T-helper 17 cell (primary cell): Measurements from ENCODE around the gene FGF1. TPM values are rescaled to one million over a fixed set of nuclear protein-coding genes. Genes with fewer than 3 reads are reported as not detected.
"Not testable (repeated sequence)": the region's sequence is repeated elsewhere in the genome, so short reads cannot be mapped to it uniquely, and the experiment has no call there.

Experiments
- ATAC-seq: fragments of 150-1000 bp; cut with Tn5 transposase; 2 replicates; pipeline ENCODE4 v1.10.0; 2021; ENCODE audit warnings: mild to moderate bottlenecking, moderate library complexity
- DNase-seq, 3 donors: peaks; one replicate each; pipeline versions ENCODE4 v3.0.0 to v3.0.0-alpha.2; 2020 to 2021
- H3K9me3 ChIP-seq: one replicate; pipeline ENCODE4 v1.7.0; 2013; ENCODE audit warnings: low read length, mild to moderate bottlenecking; ENCODE audit not compliant: control insufficient read depth, poor library complexity, severe bottlenecking
- H3K27ac Mint-ChIP-seq: one replicate; pipeline ENCODE4 v1.8.0; 2022; ENCODE audit warnings: mild to moderate bottlenecking, moderate library complexity, mixed read lengths
- H3K27me3 Mint-ChIP-seq: one replicate; pipeline ENCODE4 v1.8.0; 2022; ENCODE audit warnings: mixed read lengths
- H3K36me3 Mint-ChIP-seq: one replicate; pipeline ENCODE4 v1.8.0; 2022; ENCODE audit warnings: low read depth, mixed read lengths
- H3K4me1 Mint-ChIP-seq: one replicate; pipeline ENCODE4 v1.8.0; 2022; ENCODE audit warnings: mild to moderate bottlenecking, mixed read lengths
- H3K4me3 Mint-ChIP-seq: one replicate; pipeline ENCODE4 v1.8.0; 2022; ENCODE audit warnings: mild to moderate bottlenecking, moderate library complexity, mixed read lengths
- total RNA-seq, 4 donors: library from RNA in 2 of 4; stranded (reverse) in 2 of 4; gene quantifications; one replicate each; pipeline ENCODE4 v1.2.3 and lab custom pipeline; 2022 to 2026

FGF1 gene
- total RNA-seq, 2 donors from 2014 or later = not detected

GRCh38 chr5:142657446-142657845 is 28.4 kb downstream of the FGF1 start:
- ATAC-seq = no peak

DNA sequence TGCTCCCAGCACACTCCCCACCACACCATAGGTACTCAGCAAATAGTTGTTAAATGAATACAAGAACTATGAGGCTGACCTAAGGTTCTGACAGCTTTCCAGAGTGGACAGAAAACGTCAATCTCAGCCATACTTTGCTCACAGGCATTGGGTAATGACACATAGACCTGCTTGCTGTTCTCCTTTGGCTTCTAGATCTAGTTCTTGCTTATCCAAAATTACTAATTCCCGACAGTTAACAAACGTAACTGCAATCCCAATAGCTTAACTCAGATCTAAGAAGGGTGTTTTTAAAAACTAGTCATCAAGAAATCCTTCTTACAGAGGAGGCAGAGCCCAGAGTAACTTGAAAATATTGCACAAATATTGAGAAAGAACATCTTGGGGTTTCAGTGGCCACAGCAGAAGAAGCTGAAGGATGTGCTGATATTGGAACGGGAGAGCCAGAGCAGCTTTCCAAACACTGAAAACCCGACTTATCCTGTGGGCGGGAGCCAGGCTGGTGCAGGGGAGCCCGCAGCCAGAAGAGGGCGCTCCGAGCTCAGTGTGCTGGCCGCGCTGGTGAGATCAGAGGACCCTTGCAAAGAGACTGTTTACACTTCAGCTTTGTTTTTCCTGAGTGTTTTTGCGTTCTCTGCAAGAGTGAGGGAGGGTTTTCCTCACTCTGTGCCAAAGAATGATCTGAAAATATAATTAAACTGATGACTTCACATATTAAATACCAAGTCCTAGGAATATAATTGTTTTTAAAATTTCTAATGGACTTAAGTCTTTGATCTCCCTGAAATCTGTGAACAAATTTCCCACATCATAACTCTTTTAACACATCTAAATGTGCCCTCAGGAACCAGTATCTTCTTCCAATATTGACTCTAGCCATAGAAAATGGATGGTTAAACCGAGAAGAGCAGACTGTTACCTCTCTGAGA is 30.3 kb downstream of the FGF1 start:
- no peaks in the 10 kb centered on the region for H3K36me3 Mint-ChIP-seq
- no peaks in the 10 kb centered on the region for H3K9me3 ChIP-seq
- no peak overlapping the region for H3K27ac Mint-ChIP-seq
- DNase-seq (peak; percentile 39 to 66 (median 48)), ATAC-seq (peak; percentile 87)
- H3K4me1 Mint-ChIP-seq = peaks cover 3% of the 10 kb centered on the region
- H3K27me3 Mint-ChIP-seq = peaks cover 72% of the 10 kb centered on the region
- no peak overlapping the region for H3K4me3 Mint-ChIP-seq

More at GRCh38 chr5:142657446-142657845, 28.4 kb downstream of the FGF1 start:
- no peak for DNase-seq
- H3K36me3 Mint-ChIP-seq = no peaks in the 10 kb centered on the region
- H3K27me3 Mint-ChIP-seq = peaks cover 79% of the 10 kb centered on the region
- peaks cover 3% of the 10 kb centered on the region for H3K4me1 Mint-ChIP-seq
- H3K9me3 ChIP-seq = no peaks in the 10 kb centered on the region
- H3K4me3 Mint-ChIP-seq = no peak overlapping the region
- no peak overlapping the region for H3K27ac Mint-ChIP-seq

GRCh38 chr5:142654578-142655058 is 31.3 kb downstream of the FGF1 start:
- Mint-ChIP-seq H3K4me3 (no peak overlapping the region), H3K27me3 (peaks cover 64% of the 10 kb centered on the region), H3K4me1 (peaks cover 3% of the 10 kb centered on the region), H3K27ac (no peak overlapping the region), H3K36me3 (no peaks in the 10 kb centered on the region)
- ATAC-seq (no peak), DNase-seq (no peak)
- no peaks in the 10 kb centered on the region for H3K9me3 ChIP-seq

- ATAC-seq (no peak), DNase-seq (no peak)
- peaks cover 1% of the 10 kb centered on the region for H3K4me1 Mint-ChIP-seq
- H3K4me3 Mint-ChIP-seq = no peak overlapping the region
- H3K27ac Mint-ChIP-seq = no peak overlapping the region
- no peaks in the 10 kb centered on the region for H3K9me3 ChIP-seq
- H3K27me3 Mint-ChIP-seq = peaks cover 60% of the 10 kb centered on the region
- H3K36me3 Mint-ChIP-seq = no peaks in the 10 kb centered on the region
Observed at GRCh38 chr5:142653321-142653720, 32.6 kb downstream of the FGF1 start.

- H3K4me1 Mint-ChIP-seq = no peaks in the 10 kb centered on the region
- no peak overlapping the region for H3K4me3 Mint-ChIP-seq
- H3K9me3 ChIP-seq = no peaks in the 10 kb centered on the region
- no peaks in the 10 kb centered on the region for H3K36me3 Mint-ChIP-seq
- ATAC-seq (no peak), DNase-seq (no peak)
- H3K27ac Mint-ChIP-seq = no peak overlapping the region
- peaks cover 53% of the 10 kb centered on the region for H3K27me3 Mint-ChIP-seq
Observed at GRCh38 chr5:142652563-142652962, 33.3 kb downstream of the FGF1 start.

GRCh38 chr5:142650881-142651280 is 35.0 kb downstream of the FGF1 start:
- H3K36me3 Mint-ChIP-seq = peaks cover 3% of the 10 kb centered on the region
- no peaks in the 10 kb centered on the region for H3K4me1 Mint-ChIP-seq
- no peak overlapping the region for H3K4me3 Mint-ChIP-seq
- DNase-seq = no peak
- peaks cover 49% of the 10 kb centered on the region for H3K27me3 Mint-ChIP-seq
- H3K27ac Mint-ChIP-seq = no peak overlapping the region
- no peak for ATAC-seq
- no peaks in the 10 kb centered on the region for H3K9me3 ChIP-seq

GRCh38 chr5:142650060-142650459 is 35.8 kb downstream of the FGF1 start:
- peaks cover 47% of the 10 kb centered on the region for H3K27me3 Mint-ChIP-seq
- H3K4me1 Mint-ChIP-seq = no peaks in the 10 kb centered on the region
- DNase-seq = no peak
- H3K36me3 Mint-ChIP-seq = peaks cover 5% of the 10 kb centered on the region
- no peak for ATAC-seq
- H3K9me3 ChIP-seq = no peaks in the 10 kb centered on the region
- H3K27ac Mint-ChIP-seq = no peak overlapping the region
- no peak overlapping the region for H3K4me3 Mint-ChIP-seq

GRCh38 chr5:142648108-142648507 is 37.8 kb downstream of the FGF1 start:
- not testable (repeated sequence) for H3K4me1 Mint-ChIP-seq, DNase-seq, H3K36me3 Mint-ChIP-seq, H3K9me3 ChIP-seq, H3K27ac Mint-ChIP-seq, H3K4me3 Mint-ChIP-seq, ATAC-seq
- peaks cover 45% of the 10 kb centered on the region for H3K27me3 Mint-ChIP-seq

- H3K4me1 Mint-ChIP-seq = peaks cover 3% of the 10 kb centered on the region
Observed at GRCh38 chr5:142645456-142645855, 40.4 kb downstream of the FGF1 start.

GRCh38 chr5:142644640-142645361 is 41.1 kb downstream of the FGF1 start:
- no peak for DNase-seq
- H3K9me3 ChIP-seq = no peaks in the 10 kb centered on the region
- Mint-ChIP-seq H3K27me3 (peaks cover 55% of the 10 kb centered on the region), H3K27ac (no peak overlapping the region), H3K36me3 (peaks cover 8% of the 10 kb centered on the region), H3K4me1 (peaks cover 3% of the 10 kb centered on the region), H3K4me3 (no peak overlapping the region)
- no peak for ATAC-seq

More at GRCh38 chr5:142645456-142645855, 40.4 kb downstream of the FGF1 start:
- Mint-ChIP-seq H3K36me3 (peaks cover 8% of the 10 kb centered on the region), H3K4me3 (no peak overlapping the region), H3K27me3 (peaks cover 51% of the 10 kb centered on the region), H3K27ac (no peak overlapping the region)
- ATAC-seq (no peak), DNase-seq (no peak)
- no peaks in the 10 kb centered on the region for H3K9me3 ChIP-seq

GRCh38 chr5:142644127-142644526 is 41.8 kb downstream of the FGF1 start:
- H3K4me3 Mint-ChIP-seq = no peak overlapping the region

GRCh38 chr5:142643634-142644033 is 42.3 kb downstream of the FGF1 start:
- Mint-ChIP-seq H3K4me3 (no peak overlapping the region), H3K27ac (no peak overlapping the region), H3K36me3 (peaks cover 8% of the 10 kb centered on the region), H3K4me1 (peaks cover 3% of the 10 kb centered on the region), H3K27me3 (peaks cover 67% of the 10 kb centered on the region)
- no peaks in the 10 kb centered on the region for H3K9me3 ChIP-seq
- no peak for ATAC-seq
- no peak for DNase-seq

More at GRCh38 chr5:142644127-142644526, 41.8 kb downstream of the FGF1 start:
- H3K9me3 ChIP-seq = no peaks in the 10 kb centered on the region
- DNase-seq = no peak
- peaks cover 8% of the 10 kb centered on the region for H3K36me3 Mint-ChIP-seq
- no peak overlapping the region for H3K27ac Mint-ChIP-seq
- peaks cover 62% of the 10 kb centered on the region for H3K27me3 Mint-ChIP-seq
- ATAC-seq = no peak
- H3K4me1 Mint-ChIP-seq = peaks cover 3% of the 10 kb centered on the region

DNA sequence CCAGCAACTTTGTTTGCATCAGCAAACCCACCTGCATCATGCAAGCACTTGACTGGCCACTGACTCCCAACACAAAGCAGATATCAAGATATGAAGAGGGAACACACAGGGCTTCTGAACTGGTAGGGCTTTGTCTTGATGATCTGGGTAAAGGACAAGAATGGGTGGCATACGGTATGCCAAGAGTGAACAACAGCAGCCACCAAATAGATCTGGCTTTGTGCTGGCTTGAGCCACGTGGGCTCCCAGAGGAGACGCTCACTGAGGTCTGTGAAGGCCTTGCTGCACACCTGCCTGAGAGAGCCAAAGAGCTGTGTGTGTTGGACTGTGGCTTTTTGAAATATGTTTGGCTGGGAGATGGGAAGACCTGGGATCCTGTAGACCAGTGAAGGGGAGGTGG is 43.5 kb downstream of the FGF1 start:
- peaks cover 79% of the 10 kb centered on the region for H3K27me3 Mint-ChIP-seq
- no peak overlapping the region for H3K27ac Mint-ChIP-seq
- H3K9me3 ChIP-seq = no peaks in the 10 kb centered on the region
- peaks cover 3% of the 10 kb centered on the region for H3K4me1 Mint-ChIP-seq
- no peak for ATAC-seq
- H3K4me3 Mint-ChIP-seq = no peak overlapping the region
- peaks cover 11% of the 10 kb centered on the region for H3K36me3 Mint-ChIP-seq
- no peak for DNase-seq
